ENCODE results near the gene NKX2-3.

Gene NKX2-3

GRCh38 chr10:99539120-99539519 lies 6.4 kb downstream of the NKX2-3 start:
- DNase-seq (ENCODE audit: low read depth), result no peak

GRCh38 chr10:99539820-99540219 lies 7.1 kb downstream of the NKX2-3 start:
- no peak for DNase-seq (ENCODE audit: low read depth)

GRCh38 chr10:99540306-99540656 lies 7.5 kb downstream of the NKX2-3 start:
- DNase-seq (ENCODE audit: low read depth), result no peak

- DNase-seq (ENCODE audit: low read depth), result no peak
Observed at GRCh38 chr10:99540657-99541531, 8.2 kb downstream of the NKX2-3 start.

- no peak for DNase-seq (ENCODE audit: low read depth)
Observed at GRCh38 chr10:99544322-99544721, 11.6 kb downstream of the NKX2-3 start.

GRCh38 chr10:99548041-99548530 lies 15.3 kb downstream of the NKX2-3 start:
- no peak for DNase-seq (ENCODE audit: low read depth)

- DNase-seq (ENCODE audit: low read depth), result peak; percentile 11
Observed at GRCh38 chr10:99551158-99551557, 18.4 kb downstream of the NKX2-3 start.

GRCh38 chr10:99551616-99552015 lies 18.9 kb downstream of the NKX2-3 start:
- DNase-seq (ENCODE audit: low read depth), result no peak

- DNase-seq (ENCODE audit: low read depth), result no peak
Observed at GRCh38 chr10:99555371-99555770, 22.6 kb downstream of the NKX2-3 start.

- no peak for DNase-seq (ENCODE audit: low read depth)
Observed at GRCh38 chr10:99555825-99556523, 23.2 kb downstream of the NKX2-3 start.

- no peak for DNase-seq (ENCODE audit: low read depth)
Observed at GRCh38 chr10:99557044-99557443, 24.3 kb downstream of the NKX2-3 start.

- DNase-seq (ENCODE audit: low read depth), result no peak
Observed at GRCh38 chr10:99558708-99559107, 26.0 kb downstream of the NKX2-3 start.

- peak; percentile 13 for DNase-seq (ENCODE audit: low read depth)
Observed at GRCh38 chr10:99560277-99561126, 27.8 kb downstream of the NKX2-3 start.

- DNase-seq (ENCODE audit: low read depth), result no peak
Observed at GRCh38 chr10:99562631-99563030, 29.9 kb downstream of the NKX2-3 start.

- no peak for DNase-seq (ENCODE audit: low read depth)
Observed at GRCh38 chr10:99564361-99564760, 31.6 kb downstream of the NKX2-3 start.

GRCh38 chr10:99565166-99565565 lies 32.4 kb downstream of the NKX2-3 start:
- no peak for DNase-seq (ENCODE audit: low read depth)

- no peak for DNase-seq (ENCODE audit: low read depth)
Observed at GRCh38 chr10:99569253-99569939, 36.7 kb downstream of the NKX2-3 start.

GRCh38 chr10:99569961-99570360 lies 37.2 kb downstream of the NKX2-3 start:
- no peak for DNase-seq (ENCODE audit: low read depth)

- DNase-seq (ENCODE audit: low read depth), result no peak
Observed at GRCh38 chr10:99571816-99572215, 39.1 kb downstream of the NKX2-3 start.

- DNase-seq (ENCODE audit: low read depth), result no peak
Observed at GRCh38 chr10:99573790-99574189, 41.0 kb downstream of the NKX2-3 start.

- no peak for DNase-seq (ENCODE audit: low read depth)
Observed at GRCh38 chr10:99579971-99580370, 47.2 kb downstream of the NKX2-3 start.
